CD4-positive, alpha-beta memory T cell (primary cell): ENCODE measurements around the gene STAM. TPM values are rescaled to one million over a fixed set of nuclear protein-coding genes. Genes with fewer than 3 reads are reported as not detected.

ENCODE experiments used
- CTCF ChIA-PET: fragments of 350-600 bp; sonication (Branson Sonifier 250); formaldehyde crosslinking; loops from one replicate; lab custom pipeline; 2021; ENCODE audit warnings: inconsistent platforms; ENCODE audit not compliant: partially characterized antibody; lab: Charles Lee
- POLR2A ChIA-PET: fragments of 350-600 bp; sonication (Branson Sonifier 250); formaldehyde crosslinking; loops from one replicate; lab custom pipeline; 2021; ENCODE audit not compliant: partially characterized antibody; lab: Charles Lee
- DNase-seq, 5 donors: peaks; one replicate each; pipeline versions ENCODE4 v3.0.0 to v3.0.0-alpha.2; 2020 to 2022; ENCODE audit warnings: mixed read lengths in 1 of 5
- H3K27ac ChIP-seq: one replicate; pipeline ENCODE4 v1.7.0; 2013; ENCODE audit warnings: low read depth, low read length
- H3K27me3 ChIP-seq: 2 replicates; pipeline ENCODE4 v1.7.0; 2013; ENCODE audit warnings: mild to moderate bottlenecking, low read length, moderate library complexity; ENCODE audit not compliant: insufficient read depth
- H3K36me3 ChIP-seq: 2 replicates; pipeline ENCODE4 v1.7.0; 2013; ENCODE audit warnings: mild to moderate bottlenecking, low read length, moderate library complexity; ENCODE audit not compliant: insufficient read depth
- H3K4me1 ChIP-seq: 2 replicates; pipeline ENCODE4 v1.7.0; 2013; ENCODE audit warnings: mild to moderate bottlenecking, low read length, moderate library complexity; ENCODE audit not compliant: insufficient read depth
- H3K4me3 ChIP-seq, 2 donors: one replicate each; pipeline ENCODE4 v1.7.0; 2013; ENCODE audit warnings: low read length in 2 of 2, mild to moderate bottlenecking in 1 of 2
- H3K9me3 ChIP-seq, 2 donors: one replicate each; pipeline ENCODE4 v1.7.0; 2013; ENCODE audit warnings: low read length in 2 of 2, control low read depth in 1 of 2; ENCODE audit not compliant: control insufficient read depth in 1 of 2
- H3K27ac Mint-ChIP-seq, 7 donors: one replicate each; pipeline ENCODE4 v1.8.0; 2020 to 2021; ENCODE audit warnings: mixed read lengths in 7 of 7, mild to moderate bottlenecking in 6 of 7, inconsistent platforms in 3 of 7, moderate library complexity in 3 of 7
- H3K27me3 Mint-ChIP-seq, 2 donors: one replicate each; pipeline ENCODE4 v1.8.0; 2020 to 2021; ENCODE audit warnings: mixed read lengths in 2 of 2
- H3K36me3 Mint-ChIP-seq, 2 donors: one replicate each; pipeline ENCODE4 v1.8.0; 2020 to 2021; ENCODE audit warnings: mixed read lengths in 2 of 2, inconsistent platforms in 1 of 2, mild to moderate bottlenecking in 1 of 2
- H3K4me1 Mint-ChIP-seq, 4 donors: one replicate each; pipeline ENCODE4 v1.8.0; 2020 to 2021; ENCODE audit warnings: mixed read lengths in 4 of 4, mild to moderate bottlenecking in 1 of 4
- H3K4me3 Mint-ChIP-seq, 8 donors: one replicate each; pipeline ENCODE4 v1.8.0; 2020 to 2021; ENCODE audit warnings: mixed read lengths in 8 of 8, mild to moderate bottlenecking in 7 of 8, moderate library complexity in 6 of 8, inconsistent platforms in 3 of 8
- H3K9me3 Mint-ChIP-seq, 8 donors: one replicate each; pipeline ENCODE4 v1.8.0; 2020 to 2021; ENCODE audit warnings: mixed read lengths in 8 of 8, mild to moderate bottlenecking in 5 of 8, inconsistent platforms in 3 of 8, moderate library complexity in 1 of 8
- intact Hi-C: fragments of 100-400 bp; cut with micrococcal nuclease; formaldehyde crosslinking; loops from one replicate; pipeline ENCODE4 v1.15.1; 2023
- polyA plus RNA-seq, 2 donors: library from polyadenylated mRNA; unstranded; fragments of 300-500 nt; fragmentation: Illumina TruSeq; gene quantifications; one replicate each; pipeline ENCODE4 v1.2.3, GENCODE V29; 2021
- total RNA-seq, 2 experiments: library from RNA; stranded (reverse); gene quantifications; one replicate each; pipeline ENCODE4 v1.2.3, GENCODE V29; 2021

STAM gene
- total and polyA plus RNA-seq, 4 experiments from 2014 or later: 11.3 to 34.0 (median 22.7) TPM

- no peak overlapping the region for H3K27ac ChIP-seq
- intact Hi-C loops: no loop called here
- H3K4me3 ChIP-seq: no peak overlapping the region
- no peaks in the 10 kb centered on the region for H3K9me3 ChIP-seq
- Mint-ChIP-seq H3K4me3 (no peak overlapping the region), H3K36me3 (no peaks in the 10 kb centered on the region), H3K4me1 (no peaks in the 10 kb centered on the region), H3K27me3 (no peaks in the 10 kb centered on the region), H3K9me3 (no peaks in the 10 kb centered on the region), H3K27ac (no peak overlapping the region)
- DNase-seq: no peak
- no peaks in the 10 kb centered on the region for H3K27me3 ChIP-seq
- no peaks in the 10 kb centered on the region for H3K4me1 ChIP-seq
- ChIA-PET CTCF (no interaction called here), POLR2A (no interaction called here)
- no peaks in the 10 kb centered on the region for H3K36me3 ChIP-seq
These were observed 86.7 kb downstream of the STAM start for GRCh38 chr10:17730667-17731066.

- no peaks in the 10 kb centered on the region for H3K36me3 ChIP-seq
- H3K9me3 ChIP-seq: no peaks in the 10 kb centered on the region
- H3K4me1 ChIP-seq: no peaks in the 10 kb centered on the region
- CTCF ChIA-PET: interaction anchor here (1.0 to 1.4 kb wide), 2 partner anchors 11 to 123 kb away, joined by 3 read pairs; no protein-coding TSS in a partner anchor
- POLR2A ChIA-PET: no interaction called here
- H3K27ac ChIP-seq: no peak overlapping the region
- H3K27me3 Mint-ChIP-seq: no peaks in the 10 kb centered on the region
- DNase-seq: no peak
- intact Hi-C loops: no loop called here
- H3K27ac Mint-ChIP-seq: peak overlapping the region in 1 of 7 donors; percentile 8
- H3K4me3 Mint-ChIP-seq: no peak overlapping the region
- no peaks in the 10 kb centered on the region for H3K27me3 ChIP-seq
- no peaks in the 10 kb centered on the region for H3K4me1 Mint-ChIP-seq
- H3K4me3 ChIP-seq: no peak overlapping the region
- H3K36me3 Mint-ChIP-seq: no peaks in the 10 kb centered on the region
- no peaks in the 10 kb centered on the region for H3K9me3 Mint-ChIP-seq
These were observed 87.5 kb downstream of the STAM start for GRCh38 chr10:17731331-17732020.

GRCh38 chr10:17733620-17734019, 89.7 kb downstream of the STAM start:
- no peaks in the 10 kb centered on the region for H3K27me3 ChIP-seq
- H3K4me1 ChIP-seq: no peaks in the 10 kb centered on the region
- H3K4me3 ChIP-seq: no peak overlapping the region
- no peaks in the 10 kb centered on the region for H3K36me3 ChIP-seq
- Mint-ChIP-seq H3K36me3 (peaks cover 0 to 3% of the 10 kb centered on the region in 2 donors), H3K9me3 (no peaks in the 10 kb centered on the region), H3K4me1 (peaks cover 0 to 4% (median 2%) of the 10 kb centered on the region in 4 donors), H3K27ac (no peak overlapping the region), H3K4me3 (no peak overlapping the region), H3K27me3 (no peaks in the 10 kb centered on the region)
- H3K9me3 ChIP-seq: no peaks in the 10 kb centered on the region
- CTCF ChIA-PET: interaction anchor here (0.8 to 1.1 kb wide), 2 partner anchors 10 kb away, joined by 3 read pairs; no protein-coding TSS in a partner anchor
- no peak for DNase-seq
- H3K27ac ChIP-seq: no peak overlapping the region
- intact Hi-C loops: no loop called here
- POLR2A ChIA-PET: no interaction called here

- Mint-ChIP-seq H3K4me3 (no peak overlapping the region), H3K4me1 (peaks cover 0 to 4% (median 2%) of the 10 kb centered on the region in 4 donors), H3K27me3 (no peaks in the 10 kb centered on the region), H3K9me3 (no peaks in the 10 kb centered on the region), H3K36me3 (peaks cover 0 to 3% of the 10 kb centered on the region in 2 donors), H3K27ac (no peak overlapping the region)
- DNase-seq: no peak
- no peak overlapping the region for H3K4me3 ChIP-seq
- ChIA-PET CTCF (interaction anchor here (0.6 to 1.1 kb wide), 3 partner anchors 9 to 17 kb away, joined by 3 read pairs; no protein-coding TSS in a partner anchor), POLR2A (no interaction called here)
- H3K4me1 ChIP-seq: no peaks in the 10 kb centered on the region
- intact Hi-C loops: no loop called here
- no peak overlapping the region for H3K27ac ChIP-seq
- H3K36me3 ChIP-seq: no peaks in the 10 kb centered on the region
- no peaks in the 10 kb centered on the region for H3K9me3 ChIP-seq
- no peaks in the 10 kb centered on the region for H3K27me3 ChIP-seq
These were observed 90.6 kb downstream of the STAM start for GRCh38 chr10:17734432-17735080.

- Histone ChIP-seq H3K4me1 (no peaks in the 10 kb centered on the region), H3K36me3 (no peaks in the 10 kb centered on the region), H3K9me3 (no peaks in the 10 kb centered on the region), H3K4me3 (no peak overlapping the region), H3K27me3 (no peaks in the 10 kb centered on the region), H3K27ac (no peak overlapping the region)
- Mint-ChIP-seq H3K4me1 (peaks cover 0 to 4% (median 2%) of the 10 kb centered on the region in 4 donors), H3K36me3 (peaks cover 0 to 3% of the 10 kb centered on the region in 2 donors), H3K4me3 (no peak overlapping the region), H3K27ac (no peak overlapping the region), H3K9me3 (no peaks in the 10 kb centered on the region), H3K27me3 (no peaks in the 10 kb centered on the region)
- ChIA-PET CTCF (interaction anchor here (0.6 to 4.3 kb wide), 2 partner anchors 16 to 127 kb away, joined by 3 to 39 read pairs; no protein-coding TSS in a partner anchor), POLR2A (no interaction called here)
- no peak for DNase-seq
- intact Hi-C loops: no loop called here
These were observed 91.4 kb downstream of the STAM start for GRCh38 chr10:17735166-17735941.

- no peak overlapping the region for H3K27ac ChIP-seq
- H3K9me3 ChIP-seq: no peaks in the 10 kb centered on the region
- H3K4me1 ChIP-seq: no peaks in the 10 kb centered on the region
- no peak for DNase-seq
- Mint-ChIP-seq H3K27me3 (no peaks in the 10 kb centered on the region), H3K9me3 (no peaks in the 10 kb centered on the region), H3K27ac (no peak overlapping the region), H3K36me3 (peaks cover 0 to 3% of the 10 kb centered on the region in 2 donors), H3K4me1 (peaks cover 0 to 4% (median 2%) of the 10 kb centered on the region in 4 donors), H3K4me3 (no peak overlapping the region)
- H3K4me3 ChIP-seq: no peak overlapping the region
- no peaks in the 10 kb centered on the region for H3K27me3 ChIP-seq
- CTCF ChIA-PET: interaction anchor here (1.0 to 4.3 kb wide), 7 partner anchors 11 to 137 kb away, joined by 3 to 39 read pairs (median 4); no protein-coding TSS in a partner anchor
- POLR2A ChIA-PET: interaction anchor here (0.9 kb wide), 1 partner anchor 92 kb away, joined by 3 read pairs; the partner anchor contains the start of gene STAM
- H3K36me3 ChIP-seq: no peaks in the 10 kb centered on the region
- intact Hi-C loops: no loop called here
These were observed 92.3 kb downstream of the STAM start for GRCh38 chr10:17736223-17736622.
